Anterior cingulate cortex (tissue), 58 donors: Measurements from ENCODE around the gene CAPN12.

Experiments
- DNase-seq, 58 donors: peaks; one replicate each; lab custom pipeline; 2025; lab: John Stamatoyannopoulos, UW

CAPN12 gene

GRCh38 chr19:38713227-38713649, 31.0 kb downstream of the CAPN12 start:
- DNase-seq, result peak in 31 of 58 donors; percentile 6 to 66 (median 33)

- no peak for DNase-seq
Measured at GRCh38 chr19:38712161-38712748, 32.0 kb downstream of the CAPN12 start.

- peak in 4 of 58 donors; percentile 19 to 51 (median 34) for DNase-seq
Measured at GRCh38 chr19:38711726-38712153, 32.5 kb downstream of the CAPN12 start.

GRCh38 chr19:38710928-38711725, 33.1 kb downstream of the CAPN12 start:
- DNase-seq, result peak in 10 of 58 donors; percentile 6 to 35 (median 21)

GRCh38 chr19:38710416-38710702, 33.9 kb downstream of the CAPN12 start:
- DNase-seq, result no peak

GRCh38 chr19:38709671-38710415, 34.4 kb downstream of the CAPN12 start:
- no peak for DNase-seq

- no peak for DNase-seq
Measured at GRCh38 chr19:38709119-38709518, 35.2 kb downstream of the CAPN12 start.

- no peak for DNase-seq
Measured at GRCh38 chr19:38708413-38709024, 35.8 kb downstream of the CAPN12 start.

GRCh38 chr19:38707512-38708114, 36.7 kb downstream of the CAPN12 start:
- DNase-seq, result peak in 6 of 58 donors; percentile 6 to 42 (median 26)

GRCh38 chr19:38706792-38707511, 37.3 kb downstream of the CAPN12 start:
- no peak for DNase-seq

GRCh38 chr19:38705197-38706019, 38.9 kb downstream of the CAPN12 start:
- DNase-seq, result no peak

- no peak for DNase-seq
Measured at GRCh38 chr19:38704488-38705026, 39.7 kb downstream of the CAPN12 start.

GRCh38 chr19:38703509-38703908, 40.8 kb downstream of the CAPN12 start:
- no peak for DNase-seq

GRCh38 chr19:38702278-38702677, 42.0 kb downstream of the CAPN12 start:
- no peak for DNase-seq

GRCh38 chr19:38701455-38702063, 42.7 kb downstream of the CAPN12 start:
- peak in 14 of 58 donors; percentile 8 to 51 (median 29) for DNase-seq

- DNase-seq, result no peak
Measured at GRCh38 chr19:38700902-38701454, 43.3 kb downstream of the CAPN12 start.

GRCh38 chr19:38700350-38700901, 43.8 kb downstream of the CAPN12 start:
- DNase-seq, result no peak
